Stimulated activated CD8-positive, alpha-beta memory T cell treated with anti-CD3 and anti-CD28 coated beads, Interleukin-4, amount 100 ng/mL, for 1 hour (primary cell): ENCODE results near the gene RASGEF1C.

ENCODE experiments used
- DNase-seq, 2 donors: peaks; one replicate each; pipeline ENCODE4 v3.0.0-alpha.2; 2020; ENCODE audit warnings: low read depth in 2 of 2, low spot score in 1 of 2

The RASGEF1C gene

DNA sequence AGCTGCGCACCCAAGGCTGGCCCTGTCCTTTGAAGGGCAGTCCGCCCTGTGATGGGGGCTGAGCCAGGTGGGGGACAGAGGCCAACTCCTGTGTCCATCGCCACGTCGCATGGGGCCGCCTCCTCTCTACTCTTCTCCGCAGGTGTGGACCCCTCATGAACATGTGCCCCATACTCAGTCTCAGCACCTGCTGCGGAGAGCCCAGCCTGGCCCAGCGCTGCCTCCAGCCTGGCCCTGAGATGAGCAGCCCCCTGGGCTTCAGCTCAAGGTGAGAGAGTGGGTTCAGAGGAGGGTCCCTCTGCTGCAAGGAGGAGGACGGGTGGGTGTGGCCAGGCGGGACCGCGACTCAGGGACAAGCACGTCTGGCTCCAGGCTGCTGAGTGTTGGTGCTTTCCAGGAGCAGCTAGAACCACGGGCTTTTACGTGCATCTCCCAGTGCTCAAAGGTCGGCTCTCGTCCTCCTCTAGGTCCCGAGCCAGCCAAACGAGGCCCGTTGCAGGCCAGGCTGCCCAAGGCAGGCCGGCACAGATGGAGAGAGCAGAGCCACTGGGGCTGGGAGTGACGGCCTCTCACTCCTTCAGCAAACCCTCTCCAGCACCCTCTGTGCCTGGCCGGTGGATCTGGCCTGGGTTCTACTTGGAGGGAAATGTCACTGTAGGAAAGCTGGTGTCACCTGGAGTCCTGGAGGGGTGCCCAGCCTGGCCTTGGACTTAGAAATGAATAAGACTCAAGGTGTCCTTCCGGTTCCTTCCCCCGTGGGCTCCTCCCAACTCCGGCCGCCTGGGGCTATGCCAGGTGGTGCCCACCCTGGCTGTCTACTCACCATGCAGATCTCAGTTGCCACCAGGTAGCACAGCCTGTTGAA is 88.5 kb downstream of the RASGEF1C start:
- no peak for DNase-seq

DNA sequence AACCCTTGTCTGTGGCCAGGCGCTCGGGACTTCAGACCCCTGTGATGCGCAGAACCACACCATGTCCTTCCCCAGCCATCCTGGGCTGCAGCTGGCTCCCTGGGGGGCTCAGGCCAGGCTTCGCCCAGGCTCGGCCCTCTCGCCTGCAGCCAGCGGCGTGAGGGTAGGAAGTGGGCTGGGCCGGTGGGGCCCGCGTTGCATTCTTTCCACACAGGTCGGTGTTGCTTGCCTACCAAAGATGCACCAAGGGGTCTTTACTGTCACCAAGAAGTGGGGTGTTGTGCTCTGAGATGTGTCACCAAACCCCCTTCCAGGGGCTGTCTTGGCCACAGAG is 89.1 kb downstream of the RASGEF1C start:
- DNase-seq: no peak

GRCh38 chr5:180119031-180119902 is 89.7 kb downstream of the RASGEF1C start:
- no peak for DNase-seq

DNA sequence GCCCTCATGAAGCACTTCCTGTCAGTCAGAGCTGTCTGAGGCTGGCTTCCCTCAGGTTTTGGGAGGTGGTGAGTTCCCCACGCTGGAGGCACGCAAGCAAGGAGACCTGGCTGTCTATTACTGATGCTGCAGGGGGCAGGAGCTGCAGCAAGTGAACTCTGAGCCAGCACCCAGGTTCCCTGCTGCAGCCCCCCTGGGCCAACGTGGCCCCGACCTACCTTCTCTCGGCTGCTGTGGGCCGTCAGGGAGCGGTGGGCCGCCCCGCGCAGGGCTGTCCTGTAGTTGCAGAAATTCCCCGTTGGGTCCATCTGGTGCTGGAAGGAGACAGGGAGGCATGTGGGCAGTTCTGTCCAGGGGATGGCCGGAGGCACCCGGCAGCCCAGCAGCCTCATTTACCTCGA is 90.6 kb downstream of the RASGEF1C start:
- DNase-seq: no peak

- DNase-seq: no peak
Measured at GRCh38 chr5:180117000-180117725, 91.8 kb downstream of the RASGEF1C start.

DNA sequence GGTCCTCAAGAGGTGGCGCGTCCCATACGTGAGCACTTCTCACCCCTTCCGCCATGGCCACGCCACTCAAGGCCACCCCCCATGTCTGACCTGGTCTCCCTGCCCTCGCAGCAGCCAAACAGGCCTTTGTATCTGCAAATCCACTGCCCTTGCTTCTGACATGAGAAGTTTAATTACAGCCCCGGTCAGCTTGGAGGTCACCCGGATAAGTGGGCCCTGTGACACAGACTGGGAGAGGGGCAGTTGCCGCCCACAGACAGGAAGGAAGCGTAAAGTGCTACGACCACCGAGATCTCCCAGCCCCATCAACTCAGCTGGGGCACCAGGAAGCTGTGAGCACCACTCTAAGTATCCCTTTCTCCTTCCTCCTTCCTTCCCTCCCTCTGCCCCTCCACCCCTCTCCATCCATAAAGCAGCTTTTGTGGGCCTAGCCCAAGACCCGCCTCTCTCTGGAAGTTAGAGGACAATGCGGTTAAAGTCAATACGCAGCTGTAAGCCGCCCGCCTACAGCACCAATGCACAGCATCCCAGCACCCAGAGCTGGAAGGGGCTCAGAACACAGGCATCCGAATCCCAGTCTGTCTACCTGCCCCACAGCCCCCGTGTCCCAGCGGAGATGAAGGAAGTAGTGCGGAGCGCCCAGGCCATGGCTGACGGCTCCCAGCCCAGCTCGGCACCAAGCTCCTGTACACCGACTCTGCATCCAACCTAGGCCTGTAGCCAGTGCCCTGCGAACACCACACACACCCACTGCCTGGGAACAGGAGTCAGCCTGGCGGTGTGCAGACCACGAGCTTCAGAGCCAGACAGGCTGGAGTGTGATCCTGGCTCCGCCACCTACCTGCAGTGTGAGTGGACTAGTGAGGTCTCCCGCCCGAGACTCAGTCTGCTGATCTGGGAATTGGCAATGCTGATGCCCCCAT is 92.7 kb downstream of the RASGEF1C start:
- no peak for DNase-seq

DNA sequence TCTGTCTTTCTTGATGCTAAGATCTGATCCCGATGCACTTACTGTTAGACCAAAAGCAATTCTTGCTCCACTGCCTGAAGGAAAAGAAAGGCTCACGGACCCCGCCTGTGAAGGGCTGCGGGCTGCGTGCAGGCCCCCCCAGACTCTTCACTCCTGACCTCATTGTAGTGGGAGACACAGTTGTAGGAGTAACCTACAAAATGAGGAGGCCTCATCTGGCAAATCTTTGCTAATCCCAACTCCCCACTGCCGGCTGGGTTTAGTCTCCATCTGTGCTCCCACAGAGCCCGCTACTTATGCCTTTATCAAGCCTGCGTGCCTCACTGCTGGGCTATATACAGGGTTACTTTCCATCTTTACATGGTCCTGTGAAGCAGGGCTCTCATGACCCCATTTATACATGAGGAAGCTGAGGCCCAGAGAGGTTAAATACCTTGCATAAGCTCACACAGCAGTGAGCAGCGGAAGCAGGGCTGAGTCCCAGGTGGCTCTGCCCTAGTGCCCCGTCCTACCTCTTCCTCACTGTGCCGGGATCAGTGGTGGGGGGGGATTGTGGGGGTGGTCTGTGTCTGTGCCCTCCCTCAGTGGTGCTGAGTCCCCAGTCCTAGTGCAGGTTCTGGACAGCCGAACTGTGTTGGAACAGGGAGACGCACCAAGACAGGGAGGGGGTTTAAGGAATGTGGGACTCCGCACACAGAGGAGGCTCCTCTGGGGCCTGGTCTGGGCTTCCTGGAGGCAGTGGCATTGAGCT is 93.5 kb downstream of the RASGEF1C start:
- DNase-seq: no peak

DNA sequence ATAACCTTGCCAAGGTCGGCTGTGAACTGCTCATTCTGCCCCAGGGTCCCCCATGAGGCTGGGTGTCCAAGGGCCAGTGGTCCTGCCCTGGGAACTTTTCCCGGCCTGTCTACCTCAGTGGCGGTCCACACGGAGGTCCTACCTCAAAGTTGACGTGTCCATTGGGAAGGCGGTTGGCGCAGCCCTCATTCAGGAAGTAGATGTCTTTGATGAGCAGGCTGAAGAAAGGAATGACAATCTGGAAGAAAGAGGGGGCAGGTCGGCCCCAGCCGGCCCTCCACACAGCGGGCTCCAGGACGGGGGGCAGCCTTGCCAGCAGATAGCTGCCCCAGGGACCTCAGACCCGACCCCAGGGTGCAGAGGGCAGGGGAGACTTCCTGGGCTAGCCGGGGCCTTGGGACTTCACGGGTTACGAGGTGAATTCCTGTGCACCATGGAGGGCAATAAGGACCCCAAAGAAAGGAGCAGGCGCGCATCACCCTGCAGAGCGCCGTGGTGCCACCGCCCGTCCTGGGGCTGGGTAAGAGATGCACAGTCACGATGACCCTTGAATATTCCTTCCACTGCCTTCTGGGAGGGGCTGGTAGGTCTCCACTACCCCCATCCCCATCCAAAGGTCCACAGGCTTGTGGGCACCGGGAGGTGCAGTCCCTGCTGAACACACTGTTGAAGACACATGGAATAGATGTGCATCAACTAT is 94.6 kb downstream of the RASGEF1C start:
- no peak for DNase-seq

DNA sequence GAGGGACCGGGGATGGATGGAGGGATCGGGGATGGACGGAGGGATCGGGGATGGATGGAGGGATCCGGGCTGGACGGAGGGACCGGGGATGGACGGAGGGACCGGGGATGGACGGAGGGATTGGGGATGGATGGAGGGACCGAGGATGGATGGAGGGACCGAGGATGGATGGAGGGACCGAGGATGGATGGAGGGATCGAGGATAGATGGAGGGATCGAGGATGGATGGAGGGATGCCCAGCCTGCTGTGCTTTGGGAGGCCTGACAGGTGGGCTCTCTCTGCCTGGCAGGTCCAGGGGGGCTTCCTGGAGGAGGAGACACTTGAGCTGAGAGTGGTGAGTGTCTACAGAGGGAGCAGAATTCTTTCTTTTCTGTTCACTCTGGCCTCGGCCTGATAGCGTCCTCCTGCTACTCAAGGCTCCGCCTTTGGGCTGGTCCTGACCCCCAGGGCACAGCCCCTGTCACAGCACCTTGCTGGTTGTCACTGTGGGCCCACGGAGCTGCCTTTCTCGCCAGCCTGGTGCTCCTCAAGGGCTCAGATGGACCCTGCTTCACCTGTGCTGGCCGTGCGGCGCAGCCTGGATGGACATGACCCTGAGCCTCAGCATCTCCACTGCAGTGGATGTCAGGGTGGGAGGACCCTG is 95.2 kb downstream of the RASGEF1C start:
- no peak for DNase-seq

DNA sequence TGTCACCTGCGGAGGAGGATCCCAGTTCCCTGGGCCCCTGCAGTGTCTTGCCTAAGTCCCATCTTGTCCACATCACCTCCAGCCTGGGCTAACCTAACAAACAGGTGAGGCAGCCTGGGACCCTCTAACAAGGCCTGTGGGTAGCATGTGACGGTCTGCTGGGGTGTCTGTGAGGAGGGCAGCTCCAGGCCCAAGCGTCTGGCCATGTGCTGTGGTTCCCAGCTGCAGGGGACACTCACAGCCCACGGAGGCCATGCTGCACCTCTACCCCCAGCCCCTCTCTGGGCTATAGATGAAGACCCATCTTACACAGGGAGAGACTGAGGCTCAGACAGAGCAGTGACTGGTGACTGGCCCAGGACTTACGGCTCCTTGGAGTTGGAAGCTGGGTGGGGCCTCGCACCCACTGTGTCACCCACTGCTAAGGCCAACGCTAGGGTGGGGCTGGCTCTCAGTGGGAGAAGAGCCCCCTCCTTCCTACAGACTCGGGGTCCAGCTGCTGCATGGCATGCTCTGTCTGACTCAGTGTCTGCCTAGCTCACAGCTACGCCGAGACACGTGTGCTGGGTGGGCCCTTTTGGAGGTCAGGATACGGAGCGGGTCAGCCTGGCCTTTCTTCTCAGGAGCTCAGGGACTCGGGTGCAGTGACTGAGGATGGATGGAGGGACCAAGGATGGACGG is 96.7 kb downstream of the RASGEF1C start:
- no peak for DNase-seq

- no peak for DNase-seq
Measured at GRCh38 chr5:180111273-180112002, 97.6 kb downstream of the RASGEF1C start.

DNA sequence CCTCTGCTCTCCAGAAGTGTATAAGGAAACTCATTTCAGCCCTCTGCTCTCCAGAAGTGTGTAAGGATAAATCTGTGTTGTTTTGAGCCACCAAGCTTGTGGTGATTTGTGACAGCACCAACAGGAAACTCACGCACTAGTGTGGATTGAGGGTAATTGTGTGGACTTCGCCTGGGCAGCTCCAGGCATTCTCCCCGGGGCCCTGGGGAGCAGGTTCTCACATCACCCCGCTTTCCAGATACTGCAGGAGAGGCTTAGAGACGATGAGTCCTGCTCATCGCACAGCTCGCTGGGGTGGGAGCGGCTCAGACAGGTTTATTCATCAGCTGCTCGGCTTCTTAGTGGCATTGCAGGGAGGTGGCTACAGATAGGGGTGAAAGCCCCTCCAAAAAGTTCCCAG is 99.1 kb downstream of the RASGEF1C start:
- no peak for DNase-seq

DNA sequence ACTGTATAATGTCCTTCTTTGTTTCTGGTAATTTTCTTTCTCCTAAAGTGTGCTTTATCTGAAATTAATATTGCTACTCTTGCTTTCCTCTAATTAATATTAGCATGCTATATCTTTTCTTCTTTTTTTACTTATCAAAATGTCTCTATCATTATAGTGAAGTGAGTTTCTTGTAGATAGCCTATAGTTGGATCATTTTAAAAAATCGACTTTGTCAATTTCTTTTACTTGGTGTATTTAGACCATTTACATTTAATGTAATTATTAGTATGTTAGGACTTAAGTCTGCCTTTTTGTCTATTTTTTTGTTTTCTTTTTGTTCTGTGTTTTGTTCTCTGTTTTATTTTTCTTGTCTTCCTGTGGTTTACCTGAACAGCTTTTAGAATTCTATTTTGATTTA is 102.0 kb downstream of the RASGEF1C start:
- no peak for DNase-seq

- no peak for DNase-seq
Measured at GRCh38 chr5:180105827-180106312, 103.1 kb downstream of the RASGEF1C start.

DNA sequence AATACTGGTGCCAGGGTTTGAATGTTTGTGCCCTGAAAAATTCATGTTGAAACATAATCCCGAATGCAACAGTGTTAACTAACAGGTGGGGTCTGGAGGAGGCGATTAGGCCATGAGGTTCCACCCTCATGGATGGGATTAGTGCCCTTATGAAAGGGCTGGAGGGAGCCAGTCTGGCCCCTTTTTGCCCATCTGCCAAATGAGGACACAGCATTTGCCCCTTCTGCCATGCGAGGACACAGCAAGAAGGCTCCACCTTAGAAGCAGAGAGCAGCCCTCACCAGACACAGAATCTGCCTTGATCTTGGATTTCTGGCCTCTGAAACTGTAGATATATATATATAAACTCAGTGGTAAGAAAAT is 104.9 kb downstream of the RASGEF1C start:
- no peak for DNase-seq

- DNase-seq: no peak
Measured at GRCh38 chr5:180103487-180104167, 105.4 kb downstream of the RASGEF1C start.

- no peak for DNase-seq
Measured at GRCh38 chr5:180102636-180103035, 106.4 kb downstream of the RASGEF1C start.
